Astrocyte of the spinal cord (primary cell): ENCODE measurements around the gene B4GALT6.

Experiments
- DNase-seq: peaks from one replicate; pipeline ENCODE4 v3.0.0; 2011; ENCODE audit warnings: low read depth, low spot score
- H3K4me3 ChIP-seq: 2 replicates; pipeline ENCODE4 v1.5.1; 2011; ENCODE audit warnings: low read depth, mild to moderate bottlenecking, low read length, moderate library complexity
- in situ Hi-C: cut with HindIII; loops from 2 replicates; pipeline ENCODE4 v1.10.0; 2017; ENCODE audit warnings: low sequenced_read_pairs
- TF ChIP-seq, protein P1 (sequence below): IDR thresholded peaks from 2 replicates; pipeline ENCODE4 v1.5.1; 2012; ENCODE audit warnings: low read depth, mild to moderate bottlenecking, low read length, inconsistent platforms

Gene B4GALT6

DNA sequence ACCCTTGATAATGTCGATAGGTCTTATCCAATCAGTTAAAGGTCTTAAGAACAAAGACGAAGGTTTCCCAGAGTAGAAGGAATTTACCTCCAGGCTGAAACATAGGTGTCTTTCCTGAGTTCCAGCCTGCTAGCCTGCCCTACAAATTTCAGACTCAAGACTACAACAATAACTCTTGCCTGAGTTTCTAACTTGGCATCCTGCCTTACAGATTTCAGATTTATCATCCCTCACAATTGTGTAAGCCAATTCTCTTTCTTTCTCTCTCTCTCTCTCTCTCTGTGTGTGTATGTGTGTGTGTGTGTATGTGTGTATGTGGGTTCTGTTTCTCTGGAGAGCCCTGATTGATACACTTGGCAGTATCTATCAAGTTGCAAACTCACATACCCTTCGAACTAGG, 37.2 kb upstream of the B4GALT6 start:
- TF ChIP-seq, protein P1, sequence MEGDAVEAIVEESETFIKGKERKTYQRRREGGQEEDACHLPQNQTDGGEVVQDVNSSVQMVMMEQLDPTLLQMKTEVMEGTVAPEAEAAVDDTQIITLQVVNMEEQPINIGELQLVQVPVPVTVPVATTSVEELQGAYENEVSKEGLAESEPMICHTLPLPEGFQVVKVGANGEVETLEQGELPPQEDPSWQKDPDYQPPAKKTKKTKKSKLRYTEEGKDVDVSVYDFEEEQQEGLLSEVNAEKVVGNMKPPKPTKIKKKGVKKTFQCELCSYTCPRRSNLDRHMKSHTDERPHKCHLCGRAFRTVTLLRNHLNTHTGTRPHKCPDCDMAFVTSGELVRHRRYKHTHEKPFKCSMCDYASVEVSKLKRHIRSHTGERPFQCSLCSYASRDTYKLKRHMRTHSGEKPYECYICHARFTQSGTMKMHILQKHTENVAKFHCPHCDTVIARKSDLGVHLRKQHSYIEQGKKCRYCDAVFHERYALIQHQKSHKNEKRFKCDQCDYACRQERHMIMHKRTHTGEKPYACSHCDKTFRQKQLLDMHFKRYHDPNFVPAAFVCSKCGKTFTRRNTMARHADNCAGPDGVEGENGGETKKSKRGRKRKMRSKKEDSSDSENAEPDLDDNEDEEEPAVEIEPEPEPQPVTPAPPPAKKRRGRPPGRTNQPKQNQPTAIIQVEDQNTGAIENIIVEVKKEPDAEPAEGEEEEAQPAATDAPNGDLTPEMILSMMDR = no peak
- no peak for DNase-seq
- in situ Hi-C loops = no loop called here
- H3K4me3 ChIP-seq = no peak overlapping the region

- TF ChIP-seq, protein P1 = no peak
- H3K4me3 ChIP-seq = no peak overlapping the region
- DNase-seq = no peak
- in situ Hi-C loops = no loop called here
Observed at GRCh38 chr18:31720867-31721266, 36.5 kb upstream of the B4GALT6 start.

GRCh38 chr18:31719363-31720006, 35.1 kb upstream of the B4GALT6 start:
- TF ChIP-seq, protein P1 = no peak
- DNase-seq = no peak
- in situ Hi-C loops = no loop called here
- no peak overlapping the region for H3K4me3 ChIP-seq

- no peak for DNase-seq
- H3K4me3 ChIP-seq = no peak overlapping the region
- TF ChIP-seq, protein P1 = no peak
- in situ Hi-C loops = no loop called here
Observed at GRCh38 chr18:31718386-31718785, 34.0 kb upstream of the B4GALT6 start.

- in situ Hi-C loops = no loop called here
- DNase-seq = no peak
- TF ChIP-seq, protein P1 = no peak
- H3K4me3 ChIP-seq = no peak overlapping the region
Observed at GRCh38 chr18:31716362-31716761, 32.0 kb upstream of the B4GALT6 start.

- in situ Hi-C loops = no loop called here
- no peak for DNase-seq
- TF ChIP-seq, protein P1 = no peak
- H3K4me3 ChIP-seq = no peak overlapping the region
Observed at GRCh38 chr18:31711365-31712172, 27.2 kb upstream of the B4GALT6 start.
